K562 (cell line): ENCODE measurements around the gene MRNIP. TPM values are rescaled to one million over a fixed set of nuclear protein-coding genes. Genes with fewer than 3 reads are reported as not detected.

Experiments
- ARID4B ChIP-seq: sonication (generic); formaldehyde crosslinking; IDR thresholded peaks from 2 replicates; pipeline ENCODE4 v1.8.0; 2022; ENCODE audit warnings: mild to moderate bottlenecking, missing genetic modification reagents
- CBX3 ChIP-seq, 2 experiments: IDR thresholded peaks; 1 replicate in 1 of 2; 2 replicates in 1 of 2; pipeline ENCODE4 v1.6.1; 2012; ENCODE audit warnings: inconsistent platforms in 2 of 2, low read length in 2 of 2, borderline replicate concordance in 1 of 2, control low read depth in 1 of 2
- CGGBP1 ChIP-seq: fragments of 250-450 bp; sonication (Bioruptor Pico); IDR thresholded peaks from 2 replicates; pipeline ENCODE4 v1.9.0; 2021; ENCODE audit warnings: mild to moderate bottlenecking
- HMGN3 ChIP-seq: IDR thresholded peaks from 2 replicates; pipeline ENCODE4 v1.6.1; 2011; ENCODE audit warnings: borderline replicate concordance, low read depth, mild to moderate bottlenecking, mixed read lengths, low read length; ENCODE audit not compliant: insufficient read length; ENCODE audit errors: extremely low read depth
- HNRNPK ChIP-seq: fragments of 200-400 bp; formaldehyde crosslinking; IDR thresholded peaks from one replicate; pipeline ENCODE4 v1.6.1; 2018; ENCODE audit warnings: mild to moderate bottlenecking, low read depth, low read length; ENCODE audit not compliant: poor library complexity, severe bottlenecking
- KLF16 ChIP-seq: IDR thresholded peaks from 2 replicates; pipeline ENCODE4 v1.6.1; 2016; ENCODE audit warnings: antibody characterized with exemption
- LARP7 ChIP-seq: fragments of 450-650 bp; IDR thresholded peaks from 2 replicates; pipeline ENCODE4 v1.6.1; 2016
- MBD2 ChIP-seq: sonication (generic); IDR thresholded peaks from 2 replicates; pipeline ENCODE4 v1.6.1; 2016; ENCODE audit warnings: low read depth, borderline replicate concordance
- NFIC ChIP-seq: fragments of 450-650 bp; IDR thresholded peaks from 2 replicates; pipeline ENCODE4 v1.6.1; 2017; ENCODE audit warnings: mild to moderate bottlenecking, inconsistent platforms
- POU5F1 ChIP-seq: fragments of 150-350 bp; IDR thresholded peaks from 2 replicates; pipeline ENCODE4 v1.6.1; 2014; ENCODE audit warnings: borderline replicate concordance, low read length, low read depth, mild to moderate bottlenecking; ENCODE audit not compliant: partially characterized antibody
- RBM34 ChIP-seq: fragments of 200-400 bp; formaldehyde crosslinking; IDR thresholded peaks from 2 replicates; pipeline ENCODE4 v1.6.1; 2018; ENCODE audit warnings: low read length, borderline replicate concordance; ENCODE audit not compliant: insufficient read depth
- SMAD2 ChIP-seq: fragments of 150-350 bp; IDR thresholded peaks from 2 replicates; pipeline ENCODE4 v1.6.1; 2014; ENCODE audit warnings: low read depth, mild to moderate bottlenecking, low read length
- TCFL5 ChIP-seq: fragments of 250-450 bp; sonication (Bioruptor Pico); conservative IDR thresholded peaks from 2 replicates; pipeline ENCODE4 v1.6.1; 2021; ENCODE audit warnings: mild to moderate bottlenecking, moderate library complexity, matching md5 sums
- ZBTB33 ChIP-seq: sonication (generic); formaldehyde crosslinking; IDR thresholded peaks from 2 replicates; pipeline ENCODE4 v1.8.1; 2023; ENCODE audit warnings: mild to moderate bottlenecking, missing genetic modification reagents
- ZKSCAN8 ChIP-seq: fragments of 200-800 bp; sonication (Bioruptor generic); IDR thresholded peaks from 2 replicates; pipeline ENCODE4 v1.6.1; 2016; ENCODE audit warnings: missing genetic modification characterization, missing compliant biosample characterization
- ZNF785 ChIP-seq: fragments of 250-450 bp; sonication (Bioruptor Pico); IDR thresholded peaks from 2 replicates; pipeline ENCODE4 v1.4.0; 2020; ENCODE audit warnings: mild to moderate bottlenecking
- polyA plus RNA-seq, 8 experiments: library from polyadenylated mRNA; depleted of rRNA in 4 of 8; stranded (reverse) in 5 of 8; unstranded in 3 of 8; fragments of >200 nt; fragmentation: Nextera tagmentation in 2 of 8; fragmentation: Illumina TruSeq in 1 of 8; extraction: Ambion mirVana in 2 of 8; extraction: Trizol in 1 of 8; gene quantifications; 2 replicates each; pipeline versions ENCODE4 v1.2.1 to v1.2.3, GENCODE V29; 2011 to 2014; ENCODE audit warnings: inconsistent platforms in 1 of 8, missing spikeins in 1 of 8
- total RNA-seq, 7 experiments: library from RNA; depleted of rRNA in 6 of 7; stranded (reverse); fragments of >200 nt in 6 of 7; fragmentation: Illumina TruSeq in 2 of 7; extraction: Trizol in 2 of 7; gene quantifications; 2 replicates each; pipeline versions ENCODE4 v1.2.1 to v1.2.3, GENCODE V29; 2011 to 2021; ENCODE audit warnings: low replicate concordance in 1 of 7
- TF ChIP-seq, protein P1 (sequence below): fragments of 450-650 bp; formaldehyde crosslinking; IDR thresholded peaks from 2 replicates; pipeline ENCODE4 v1.4.0; 2020; ENCODE audit warnings: mild to moderate bottlenecking, moderate library complexity
- TF ChIP-seq, protein P2 (sequence below), 2 experiments: fragments of 450-650 bp in 1 of 2; sonication (generic) in 1 of 2; formaldehyde crosslinking in 1 of 2; IDR thresholded peaks in 1 of 2; conservative IDR thresholded peaks in 1 of 2; 2 replicates each; pipeline versions ENCODE4 v1.6.1 to v1.8.1; 2016 to 2023; ENCODE audit warnings: mild to moderate bottlenecking in 2 of 2, moderate library complexity in 2 of 2, inconsistent platforms in 1 of 2, missing genetic modification reagents in 1 of 2

The MRNIP gene
- total and polyA plus RNA-seq, 9 of the 15 experiments (the other 6 are each of a cell fraction or from before 2014, with no cell fraction given), result 3.6 to 39.0 (median 16.8) TPM

- TF ChIP-seq, protein P1, sequence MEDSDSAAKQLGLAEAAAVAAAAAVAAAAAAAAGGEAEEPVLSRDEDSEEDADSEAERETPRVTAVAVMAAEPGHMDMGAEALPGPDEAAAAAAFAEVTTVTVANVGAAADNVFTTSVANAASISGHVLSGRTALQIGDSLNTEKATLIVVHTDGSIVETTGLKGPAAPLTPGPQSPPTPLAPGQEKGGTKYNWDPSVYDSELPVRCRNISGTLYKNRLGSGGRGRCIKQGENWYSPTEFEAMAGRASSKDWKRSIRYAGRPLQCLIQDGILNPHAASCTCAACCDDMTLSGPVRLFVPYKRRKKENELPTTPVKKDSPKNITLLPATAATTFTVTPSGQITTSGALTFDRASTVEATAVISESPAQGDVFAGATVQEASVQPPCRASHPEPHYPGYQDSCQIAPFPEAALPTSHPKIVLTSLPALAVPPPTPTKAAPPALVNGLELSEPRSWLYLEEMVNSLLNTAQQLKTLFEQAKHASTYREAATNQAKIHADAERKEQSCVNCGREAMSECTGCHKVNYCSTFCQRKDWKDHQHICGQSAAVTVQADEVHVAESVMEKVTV, result no peak
- TF ChIP-seq, protein P2, sequence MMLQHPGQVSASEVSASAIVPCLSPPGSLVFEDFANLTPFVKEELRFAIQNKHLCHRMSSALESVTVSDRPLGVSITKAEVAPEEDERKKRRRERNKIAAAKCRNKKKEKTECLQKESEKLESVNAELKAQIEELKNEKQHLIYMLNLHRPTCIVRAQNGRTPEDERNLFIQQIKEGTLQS (IDR thresholded peaks at IDR 0.05), result no peak
- TF ChIP-seq, protein P2 (CRISPR knock-in tag; conservative IDR thresholded peaks at IDR 0.05), result no peak
- no peak for TF ChIP-seq POU5F1
- TF ChIP-seq KLF16, result no peak
- TF ChIP-seq CBX3 (IDR thresholded peaks at IDR 0.05; ENCODE audit: borderline replicate concordance in 1 of 2, low read length in 2 of 2), result no peak
- no peak for TF ChIP-seq ZKSCAN8 (CRISPR knock-in tag)
- TF ChIP-seq TCFL5 (CRISPR knock-in tag), result no peak
- peak; percentile 98 for TF ChIP-seq ZBTB33 (CRISPR knock-in tag)
- TF ChIP-seq RBM34, result no peak
- TF ChIP-seq HMGN3, result no peak
- TF ChIP-seq MBD2, result no peak
- TF ChIP-seq NFIC, result no peak; the same call in 1 of the 2 replicates
- TF ChIP-seq ARID4B (CRISPR knock-in tag), result peak; percentile 45; the same call in 1 of the 2 replicates
- TF ChIP-seq LARP7, result no peak
- TF ChIP-seq SMAD2, result no peak
- no peak for TF ChIP-seq HNRNPK
- TF ChIP-seq ZNF785 (CRISPR knock-in tag), result no peak
- TF ChIP-seq CGGBP1 (CRISPR knock-in tag), result no peak
These were observed 49.1 kb upstream of the MRNIP start, which contains the start of gene TBC1D9B (continued) for GRCh38 chr5:179907556-179908324.
